Cardiac fibroblast (primary cell): ENCODE data around the gene SNX33.
"Not testable (repeated sequence)": the region's sequence is repeated elsewhere in the genome, so short reads cannot be mapped to it uniquely, and the experiment has no call there.

Source experiments
- DNase-seq, 2 donors: peaks; one replicate each; pipeline versions ENCODE4 v3.0.0 to v3.0.0-alpha.2; 2010; ENCODE audit warnings: low read depth in 2 of 2
- H3K4me3 ChIP-seq, 2 donors: replicated peaks in 1 of 2; 1 replicate in 1 of 2; 2 replicates in 1 of 2; pipeline ENCODE4 v1.5.1; 2011; ENCODE audit warnings: low read depth in 2 of 2, low read length in 2 of 2, mild to moderate bottlenecking in 2 of 2, moderate library complexity in 1 of 2
- CTCF ChIP-seq: IDR thresholded peaks from one replicate; pipeline ENCODE4 v1.5.1; 2011; ENCODE audit warnings: low read depth, mild to moderate bottlenecking, low read length, inconsistent platforms

The SNX33 gene

GRCh38 chr15:75695220-75695619 lies 47.5 kb downstream of the SNX33 start:
- DNase-seq: no peak
- H3K4me3 ChIP-seq: no peak overlapping the region
- no peak for TF ChIP-seq CTCF

GRCh38 chr15:75695634-75696310 lies 48.1 kb downstream of the SNX33 start:
- DNase-seq: no peak
- no peak overlapping the region for H3K4me3 ChIP-seq
- no peak for TF ChIP-seq CTCF

- no peak for TF ChIP-seq CTCF
- no peak overlapping the region for H3K4me3 ChIP-seq
- DNase-seq: no peak
Observed at GRCh38 chr15:75696311-75696720, 48.6 kb downstream of the SNX33 start.

- DNase-seq: no peak
- TF ChIP-seq CTCF: no peak
- H3K4me3 ChIP-seq: no peak overlapping the region
Observed at GRCh38 chr15:75696854-75697259, 49.1 kb downstream of the SNX33 start.

- TF ChIP-seq CTCF: no peak
Observed at GRCh38 chr15:75697523-75697922, 49.8 kb downstream of the SNX33 start.

GRCh38 chr15:75697974-75698747 lies 50.4 kb downstream of the SNX33 start:
- H3K4me3 ChIP-seq, DNase-seq: not testable (repeated sequence)

More at GRCh38 chr15:75697523-75697922, 49.8 kb downstream of the SNX33 start:
- no peak for DNase-seq
- no peak overlapping the region for H3K4me3 ChIP-seq

GRCh38 chr15:75699517-75699916 lies 51.8 kb downstream of the SNX33 start:
- not testable (repeated sequence) for H3K4me3 ChIP-seq, DNase-seq

GRCh38 chr15:75699961-75700874 lies 52.5 kb downstream of the SNX33 start:
- peak; percentile 63 to 86 for DNase-seq
- H3K4me3 ChIP-seq: not testable (repeated sequence)

GRCh38 chr15:75701071-75702003 lies 53.6 kb downstream of the SNX33 start:
- H3K4me3 ChIP-seq, DNase-seq: not testable (repeated sequence)
